ENCODE data around the gene PDCL3.

Gene PDCL3

DNA sequence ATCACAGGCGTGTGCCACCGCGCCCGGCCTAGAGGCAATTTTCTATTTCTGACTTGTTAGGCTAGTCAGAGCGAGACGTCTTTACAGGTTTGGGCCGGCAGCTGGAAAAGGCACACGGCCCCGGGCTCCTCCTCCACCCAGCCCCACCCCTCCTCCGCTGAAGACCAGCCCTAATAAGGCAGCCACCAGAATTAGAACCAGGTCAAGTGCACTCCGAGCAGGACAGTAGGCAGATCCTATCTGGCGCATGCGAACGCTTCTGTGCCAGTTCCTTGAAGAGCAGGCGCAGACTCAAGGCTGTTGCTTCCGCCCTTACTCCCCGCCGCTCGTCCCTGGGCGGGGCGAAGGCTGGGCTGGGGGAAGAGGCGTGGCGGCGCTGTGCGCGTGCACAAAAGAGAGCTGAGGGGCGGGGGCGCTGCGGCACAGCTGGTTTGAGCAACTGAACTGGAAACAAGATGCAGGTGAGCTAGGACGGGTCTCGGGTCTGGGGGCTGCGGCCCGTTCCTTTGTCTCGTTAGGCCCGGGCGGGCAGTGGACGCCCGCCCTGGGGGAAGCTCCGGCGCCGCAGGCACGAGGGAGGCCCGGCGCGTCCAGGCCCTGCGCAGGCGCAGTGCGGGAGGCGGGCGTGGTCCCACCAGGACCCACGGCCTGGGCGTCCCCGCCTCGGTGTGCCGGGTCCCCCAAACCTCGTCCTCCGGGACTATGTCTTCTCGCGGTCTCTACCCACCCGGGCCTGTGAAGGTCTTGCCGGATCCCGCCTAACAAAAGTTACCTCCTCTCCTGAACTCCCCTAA, at the start of gene PDCL3:
Gene PDCL3 (plus strand): TSS at position 381 of the 794 bp plus-strand sequence. CDS start 75 bp downstream, at position 456.
- H3K9me3 Mint-ChIP-seq: no peaks in the 10 kb centered on the region
- H3K27me3 Mint-ChIP-seq: no peaks in the 10 kb centered on the region
- peaks cover 20% of the 10 kb centered on the region for H3K36me3 Mint-ChIP-seq (ENCODE audit: insufficient read depth)
- peak within 1 kb of the TSS; percentile 99 for H3K27ac Mint-ChIP-seq (ENCODE audit: low read depth)
- ATAC-seq (replicated peaks; ENCODE audit: extremely low read depth, poor library complexity, severe bottlenecking) (peak; percentile 91), DNase-seq (ENCODE audit: low spot score in 2 of 2) (peak; percentile 94 to 95)
- H3K4me1 Mint-ChIP-seq: peaks cover 18% of the 10 kb centered on the region
- H3K4me3 Mint-ChIP-seq: peak within 1 kb of the TSS; percentile 84

DNA sequence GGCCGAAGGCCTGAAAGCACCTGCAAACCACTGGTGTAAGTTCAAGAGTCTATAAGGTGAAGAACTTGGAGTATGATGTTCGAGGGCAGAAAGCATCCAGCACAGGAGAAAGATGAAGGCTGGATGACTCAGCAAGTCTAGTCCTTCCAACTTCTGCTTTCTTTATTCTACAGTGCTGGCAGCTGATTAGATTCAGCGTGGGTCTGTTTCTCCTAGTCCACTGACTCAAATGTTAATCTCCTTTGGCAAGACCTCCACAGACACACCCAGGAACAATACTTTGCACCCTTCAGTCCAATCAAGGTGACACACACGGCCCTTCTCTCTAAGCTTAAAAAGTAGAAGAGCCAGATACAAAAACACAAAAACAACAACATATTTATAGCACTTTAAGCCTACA, 49.1 kb upstream of the PDCL3 start:
- Mint-ChIP-seq H3K4me3 (no peak overlapping the region), H3K9me3 (no peaks in the 10 kb centered on the region), H3K36me3 (ENCODE audit: insufficient read depth) (no peaks in the 10 kb centered on the region), H3K27me3 (peaks cover 13% of the 10 kb centered on the region), H3K27ac (ENCODE audit: low read depth) (no peak overlapping the region), H3K4me1 (no peaks in the 10 kb centered on the region)
- ATAC-seq (replicated peaks; ENCODE audit: extremely low read depth, poor library complexity, severe bottlenecking) (no peak), DNase-seq (ENCODE audit: low spot score in 2 of 2) (no peak)

DNA sequence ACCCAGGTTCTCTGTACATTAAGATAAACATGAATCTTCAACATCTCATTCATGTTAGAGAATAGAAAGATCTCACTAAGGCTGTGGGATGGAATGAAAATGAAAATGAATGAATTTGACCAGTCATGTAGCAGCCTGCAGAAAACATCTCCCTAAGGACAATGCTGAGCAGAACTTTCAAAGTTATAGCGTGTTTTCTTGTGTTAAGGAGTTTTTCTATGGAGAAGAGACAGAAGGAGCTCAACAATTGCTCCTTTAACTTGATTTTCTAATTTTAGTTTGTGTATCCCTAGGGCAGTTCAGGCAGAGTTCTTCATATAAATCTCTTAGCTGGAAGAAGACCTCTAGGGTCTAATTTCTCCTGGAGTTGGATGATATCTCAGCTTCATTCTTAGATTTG, 45.2 kb upstream of the PDCL3 start:
- Mint-ChIP-seq H3K27ac (ENCODE audit: low read depth) (no peak overlapping the region), H3K9me3 (no peaks in the 10 kb centered on the region), H3K36me3 (ENCODE audit: insufficient read depth) (no peaks in the 10 kb centered on the region), H3K4me3 (no peak overlapping the region), H3K4me1 (no peaks in the 10 kb centered on the region), H3K27me3 (peaks cover 15% of the 10 kb centered on the region)
- DNase-seq (ENCODE audit: low spot score in 2 of 2): no peak
- ATAC-seq (replicated peaks; ENCODE audit: extremely low read depth, poor library complexity, severe bottlenecking): no peak

DNA sequence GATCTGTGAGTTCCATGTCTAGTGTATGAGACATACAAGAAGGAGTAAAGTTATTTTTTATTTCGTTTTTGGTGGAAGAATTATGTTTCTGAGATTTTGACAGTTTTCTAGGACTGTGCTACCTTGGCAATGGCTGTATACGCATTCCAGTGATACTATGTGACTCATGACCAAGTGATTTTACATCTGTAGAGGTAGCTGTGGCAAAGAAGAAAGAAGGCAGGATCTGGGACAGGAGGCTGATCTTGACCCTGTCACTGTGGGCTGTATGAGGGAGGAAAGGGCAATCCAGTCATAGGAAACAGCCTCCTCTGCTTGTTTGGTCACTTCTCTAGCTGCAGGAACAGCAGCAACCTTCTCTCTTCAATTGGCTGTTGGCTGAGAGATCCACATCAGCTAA, 44.0 kb upstream of the PDCL3 start:
- Mint-ChIP-seq H3K4me3 (no peak overlapping the region), H3K36me3 (ENCODE audit: insufficient read depth) (no peaks in the 10 kb centered on the region), H3K9me3 (no peaks in the 10 kb centered on the region), H3K4me1 (no peaks in the 10 kb centered on the region), H3K27me3 (peaks cover 15% of the 10 kb centered on the region), H3K27ac (ENCODE audit: low read depth) (no peak overlapping the region)
- DNase-seq (ENCODE audit: low spot score in 2 of 2) (no peak), ATAC-seq (replicated peaks; ENCODE audit: extremely low read depth, poor library complexity, severe bottlenecking) (no peak)

DNA sequence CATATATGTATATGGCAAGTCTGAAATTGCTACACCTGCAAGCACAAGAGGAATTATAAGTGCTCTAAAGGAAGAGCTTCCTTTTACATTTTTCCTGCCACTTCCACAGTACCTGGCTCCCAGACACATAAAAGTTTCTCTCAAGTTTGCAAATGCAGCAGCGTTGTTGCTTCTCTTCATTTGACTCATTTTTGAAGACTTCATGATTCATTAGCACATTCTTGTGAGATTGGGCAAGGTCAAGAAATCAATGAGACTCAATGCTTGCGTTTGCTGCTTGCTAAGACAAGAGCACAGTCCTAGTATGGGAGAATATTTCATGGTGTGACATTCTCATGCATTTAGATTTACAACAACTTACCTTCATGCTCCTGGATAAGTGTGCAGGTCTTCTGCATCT, 42.6 kb upstream of the PDCL3 start:
- Mint-ChIP-seq H3K4me3 (no peak overlapping the region), H3K4me1 (no peaks in the 10 kb centered on the region), H3K9me3 (no peaks in the 10 kb centered on the region), H3K27ac (ENCODE audit: low read depth) (no peak overlapping the region), H3K36me3 (ENCODE audit: insufficient read depth) (no peaks in the 10 kb centered on the region), H3K27me3 (peaks cover 15% of the 10 kb centered on the region)
- ATAC-seq (replicated peaks; ENCODE audit: extremely low read depth, poor library complexity, severe bottlenecking): no peak
- DNase-seq (ENCODE audit: low spot score in 2 of 2): no peak

DNA sequence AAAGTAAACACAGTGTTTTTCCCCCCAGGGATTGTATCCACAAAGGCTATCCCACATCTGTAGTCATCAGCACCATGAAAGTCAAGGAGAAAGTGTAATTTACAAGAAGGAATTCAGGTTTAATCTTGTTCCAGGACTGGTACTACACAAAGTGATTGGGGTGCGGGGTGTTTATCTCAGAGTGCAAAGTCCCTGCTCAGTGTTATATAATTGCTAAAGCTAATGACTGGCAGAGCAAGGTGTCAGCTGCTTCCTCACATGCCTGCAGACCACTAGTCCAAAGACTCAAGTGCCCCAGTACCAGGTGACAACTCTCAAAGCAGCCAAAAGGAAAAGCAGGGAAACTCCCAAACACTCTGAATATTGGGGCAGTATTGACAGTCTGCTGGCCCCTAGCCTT, 40.4 kb upstream of the PDCL3 start:
- H3K36me3 Mint-ChIP-seq (ENCODE audit: insufficient read depth): no peaks in the 10 kb centered on the region
- no peak overlapping the region for H3K4me3 Mint-ChIP-seq

DNA sequence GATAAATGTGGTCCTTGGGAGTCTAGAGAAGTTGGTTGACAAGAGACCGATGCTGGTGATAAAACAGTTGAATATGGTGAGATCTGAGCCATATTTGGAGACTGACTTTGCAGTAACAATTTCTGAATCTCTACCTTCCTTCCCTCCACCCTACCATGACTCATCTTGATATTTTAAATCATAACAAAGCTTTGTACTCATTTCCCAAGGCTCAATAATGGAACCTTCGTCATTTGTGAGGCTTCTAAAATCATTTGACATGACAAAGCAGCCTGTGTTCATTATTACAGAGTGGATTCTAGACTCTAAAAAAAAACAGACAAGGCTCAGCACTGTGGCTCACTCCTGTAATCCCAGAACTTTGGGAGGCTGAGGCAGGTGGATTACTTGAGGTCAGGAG, 38.5 kb upstream of the PDCL3 start:
- no peak for ATAC-seq (replicated peaks; ENCODE audit: extremely low read depth, poor library complexity, severe bottlenecking)
- Mint-ChIP-seq H3K27ac (ENCODE audit: low read depth) (no peak overlapping the region), H3K4me3 (no peak overlapping the region), H3K36me3 (ENCODE audit: insufficient read depth) (peaks cover 2% of the 10 kb centered on the region), H3K9me3 (no peaks in the 10 kb centered on the region), H3K27me3 (peaks cover 17% of the 10 kb centered on the region), H3K4me1 (no peaks in the 10 kb centered on the region)
- DNase-seq (ENCODE audit: low spot score in 2 of 2): no peak

More for the DNA sequence above, 40.4 kb upstream of the PDCL3 start:
- no peak for ATAC-seq (replicated peaks; ENCODE audit: extremely low read depth, poor library complexity, severe bottlenecking)
- Mint-ChIP-seq H3K4me1 (no peaks in the 10 kb centered on the region), H3K9me3 (no peaks in the 10 kb centered on the region), H3K27me3 (peaks cover 18% of the 10 kb centered on the region), H3K27ac (ENCODE audit: low read depth) (no peak overlapping the region)
- DNase-seq (ENCODE audit: low spot score in 2 of 2): no peak

DNA sequence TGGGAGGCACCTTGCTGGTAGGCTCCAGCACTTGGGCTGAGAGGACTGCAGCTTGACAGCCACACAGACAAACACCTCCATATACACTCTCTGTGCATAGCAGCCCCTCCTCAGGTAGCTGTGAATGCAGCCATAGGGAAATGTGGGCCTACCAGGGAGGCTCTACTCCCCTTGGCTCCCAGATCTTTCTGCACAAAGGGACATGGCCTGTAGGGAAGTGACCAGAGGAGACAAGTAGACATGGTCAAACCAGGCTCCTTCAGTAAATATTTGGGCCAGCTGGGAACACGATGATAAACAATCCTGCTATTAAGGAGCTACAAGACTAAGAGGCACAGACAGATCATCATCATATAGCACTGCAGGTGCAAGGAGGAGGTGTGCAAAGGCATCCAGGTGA, 35.9 kb upstream of the PDCL3 start:
- Mint-ChIP-seq H3K4me1 (no peaks in the 10 kb centered on the region), H3K9me3 (no peaks in the 10 kb centered on the region), H3K4me3 (no peak overlapping the region), H3K27ac (ENCODE audit: low read depth) (no peak overlapping the region), H3K36me3 (ENCODE audit: insufficient read depth) (peaks cover 2% of the 10 kb centered on the region), H3K27me3 (peaks cover 35% of the 10 kb centered on the region)
- no peak for DNase-seq (ENCODE audit: low spot score in 2 of 2)
- no peak for ATAC-seq (replicated peaks; ENCODE audit: extremely low read depth, poor library complexity, severe bottlenecking)

DNA sequence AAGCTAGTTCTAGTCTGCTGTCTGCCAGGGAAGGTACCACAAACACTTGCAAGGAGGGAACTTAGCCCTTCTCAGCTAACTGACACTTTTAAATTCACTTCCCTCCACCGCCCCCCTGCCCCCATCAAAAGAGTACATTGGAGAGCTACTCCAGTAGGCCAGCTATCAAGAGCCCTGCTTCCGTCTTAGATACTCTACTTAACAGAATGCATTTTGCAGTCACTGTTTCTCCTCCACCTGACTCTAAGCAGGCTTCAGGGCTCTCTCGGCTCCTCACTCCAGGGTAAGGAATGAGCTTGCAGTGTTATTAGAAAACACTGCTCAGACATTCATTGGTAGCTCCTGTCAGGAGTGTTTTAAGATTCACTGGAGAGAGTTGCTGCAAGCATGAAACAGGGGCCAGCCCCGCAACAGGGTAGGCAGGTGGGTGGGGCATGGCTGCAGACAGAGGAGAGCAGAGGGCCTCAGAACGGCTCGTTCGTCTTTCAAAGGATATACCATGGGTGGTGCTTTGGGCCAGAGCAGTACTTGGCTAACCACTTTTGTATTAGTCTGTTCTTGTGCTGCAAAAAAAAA, 35.3 kb upstream of the PDCL3 start:
- ATAC-seq (replicated peaks; ENCODE audit: extremely low read depth, poor library complexity, severe bottlenecking): no peak
- no peak for DNase-seq (ENCODE audit: low spot score in 2 of 2)
- Mint-ChIP-seq H3K27ac (ENCODE audit: low read depth) (no peak overlapping the region), H3K9me3 (no peaks in the 10 kb centered on the region), H3K4me3 (no peak overlapping the region), H3K36me3 (ENCODE audit: insufficient read depth) (peaks cover 2% of the 10 kb centered on the region), H3K4me1 (no peaks in the 10 kb centered on the region), H3K27me3 (peaks cover 35% of the 10 kb centered on the region)

DNA sequence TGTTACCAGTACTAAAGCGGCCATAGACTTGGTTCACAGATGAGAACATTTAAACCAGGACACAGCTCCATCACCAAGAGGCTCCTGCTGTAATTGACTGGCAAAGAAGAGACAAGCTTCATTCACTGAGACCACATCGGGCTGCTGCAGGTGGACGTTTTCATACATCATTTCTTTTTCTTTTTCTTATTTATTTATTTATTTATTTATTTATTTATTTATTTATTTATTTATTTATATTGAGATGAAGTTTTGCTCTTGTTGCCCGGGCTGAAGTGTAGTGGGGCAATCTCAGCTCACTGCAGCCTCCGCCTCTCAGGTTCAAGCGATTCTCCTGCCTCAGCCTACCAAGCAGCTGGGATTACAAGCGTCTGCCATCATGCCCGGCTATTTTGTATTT, 33.6 kb upstream of the PDCL3 start:
- Mint-ChIP-seq H3K4me1 (no peaks in the 10 kb centered on the region), H3K9me3 (no peaks in the 10 kb centered on the region), H3K4me3 (no peak overlapping the region), H3K27ac (ENCODE audit: low read depth) (no peak overlapping the region), H3K27me3 (peaks cover 49% of the 10 kb centered on the region), H3K36me3 (ENCODE audit: insufficient read depth) (peaks cover 2% of the 10 kb centered on the region)
- DNase-seq (ENCODE audit: low spot score in 2 of 2) (no peak), ATAC-seq (replicated peaks; ENCODE audit: extremely low read depth, poor library complexity, severe bottlenecking) (no peak)

DNA sequence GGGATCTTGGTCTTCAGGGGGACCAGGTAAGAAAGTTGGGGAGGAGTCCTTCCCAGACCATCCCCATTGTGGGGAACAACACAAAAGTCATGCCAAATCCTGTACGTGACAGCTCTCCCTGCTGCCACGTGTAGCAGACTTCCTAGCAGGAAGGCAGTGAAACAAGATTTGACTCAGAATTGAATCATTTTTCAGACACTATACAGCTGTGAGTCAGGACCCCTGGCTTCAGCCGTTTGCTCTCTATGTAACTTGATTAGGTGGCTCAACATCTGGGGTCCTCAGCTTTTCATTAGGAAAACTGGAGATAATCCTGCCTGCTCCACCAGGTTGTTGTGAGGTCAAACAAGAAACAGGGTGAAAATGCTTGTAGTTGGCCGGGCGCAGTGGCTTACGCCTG, 32.9 kb upstream of the PDCL3 start:
- peaks cover 2% of the 10 kb centered on the region for H3K36me3 Mint-ChIP-seq (ENCODE audit: insufficient read depth)
- H3K4me1 Mint-ChIP-seq: no peaks in the 10 kb centered on the region
- peaks cover 49% of the 10 kb centered on the region for H3K27me3 Mint-ChIP-seq
- DNase-seq (ENCODE audit: low spot score in 2 of 2) (no peak), ATAC-seq (replicated peaks; ENCODE audit: extremely low read depth, poor library complexity, severe bottlenecking) (no peak)
- H3K4me3 Mint-ChIP-seq: no peak overlapping the region
- no peak overlapping the region for H3K27ac Mint-ChIP-seq (ENCODE audit: low read depth)
- H3K9me3 Mint-ChIP-seq: no peaks in the 10 kb centered on the region

DNA sequence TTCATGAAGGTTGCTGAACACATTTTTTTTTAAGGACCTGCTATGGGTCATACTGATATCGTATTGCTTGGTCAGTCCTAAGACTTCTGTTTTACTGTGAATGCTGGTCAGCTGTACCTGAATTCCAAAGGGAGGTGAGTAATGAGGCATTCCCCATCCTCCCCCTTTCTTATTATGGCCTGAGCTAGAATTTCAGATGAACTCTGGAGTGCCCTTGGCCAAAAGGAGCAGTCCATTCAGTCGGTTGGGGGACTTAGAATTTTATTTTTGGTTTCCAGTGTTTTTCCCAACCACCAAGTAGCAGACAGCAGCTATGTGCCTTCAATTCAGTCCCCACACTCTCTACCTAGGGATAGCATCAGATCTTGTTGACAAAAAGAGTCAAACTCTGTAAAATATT, 26.9 kb upstream of the PDCL3 start:
- Mint-ChIP-seq H3K27me3 (peaks cover 16% of the 10 kb centered on the region), H3K4me1 (no peaks in the 10 kb centered on the region), H3K9me3 (no peaks in the 10 kb centered on the region), H3K4me3 (no peak overlapping the region), H3K36me3 (ENCODE audit: insufficient read depth) (no peaks in the 10 kb centered on the region), H3K27ac (ENCODE audit: low read depth) (no peak overlapping the region)
- ATAC-seq (replicated peaks; ENCODE audit: extremely low read depth, poor library complexity, severe bottlenecking) (no peak), DNase-seq (ENCODE audit: low spot score in 2 of 2) (no peak)

DNA sequence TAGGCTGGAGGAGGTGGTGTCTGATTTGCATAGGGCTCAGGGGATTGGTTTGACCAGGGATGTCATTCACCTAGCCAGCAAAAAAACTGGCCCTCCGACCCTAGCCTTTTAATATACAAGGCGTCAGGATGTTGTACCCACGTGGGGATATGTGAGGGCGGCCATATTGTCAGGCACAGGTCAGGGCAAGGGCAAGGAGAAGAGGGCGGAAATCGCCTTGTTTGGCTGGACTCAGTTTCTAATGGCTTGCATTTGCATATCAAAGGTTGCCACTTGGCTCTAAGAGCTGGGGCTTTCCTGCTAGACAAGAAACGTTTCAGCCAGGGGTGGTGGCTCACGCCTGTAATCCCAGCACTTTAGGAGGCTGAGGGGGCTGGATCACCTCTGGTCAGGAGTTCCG, 24.9 kb upstream of the PDCL3 start:
- DNase-seq (ENCODE audit: low spot score in 2 of 2): no peak
- H3K9me3 Mint-ChIP-seq: no peaks in the 10 kb centered on the region
- H3K27ac Mint-ChIP-seq (ENCODE audit: low read depth): no peak overlapping the region
- peaks cover 10% of the 10 kb centered on the region for H3K27me3 Mint-ChIP-seq
- ATAC-seq (replicated peaks; ENCODE audit: extremely low read depth, poor library complexity, severe bottlenecking): no peak
- H3K36me3 Mint-ChIP-seq (ENCODE audit: insufficient read depth): no peaks in the 10 kb centered on the region
- H3K4me1 Mint-ChIP-seq: no peaks in the 10 kb centered on the region
- H3K4me3 Mint-ChIP-seq: no peak overlapping the region
